GM18498 (cell line): ENCODE data around the gene IFNK.

Source experiments
- ATAC-seq: cut with Tn5 transposase; IDR thresholded peaks from one replicate; pipeline ENCODE4 v1.9.1; 2021; ENCODE audit warnings: mild to moderate bottlenecking, moderate library complexity; ENCODE audit not compliant: unreplicated experiment

Gene IFNK

DNA sequence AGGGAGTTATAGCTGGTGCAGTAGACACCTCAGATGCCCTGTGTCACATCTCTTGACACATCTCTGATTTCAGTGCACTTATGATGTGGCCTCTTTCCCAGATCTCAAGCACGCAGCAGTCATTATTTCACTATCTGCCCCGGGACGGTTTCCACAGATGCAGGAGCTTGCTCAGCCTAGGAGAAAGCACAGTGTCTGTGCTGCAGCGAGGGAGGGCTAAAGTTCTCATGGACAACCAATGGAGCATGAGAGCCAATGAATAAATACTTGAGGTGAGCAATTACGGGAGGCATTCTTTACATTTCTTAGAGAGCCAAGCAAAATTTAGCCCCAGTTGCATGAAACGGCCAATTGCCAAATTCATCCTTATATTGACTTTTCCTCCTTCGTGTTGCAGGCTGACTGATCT lies 12.9 kb downstream of the IFNK start:
- ATAC-seq: no peak

DNA sequence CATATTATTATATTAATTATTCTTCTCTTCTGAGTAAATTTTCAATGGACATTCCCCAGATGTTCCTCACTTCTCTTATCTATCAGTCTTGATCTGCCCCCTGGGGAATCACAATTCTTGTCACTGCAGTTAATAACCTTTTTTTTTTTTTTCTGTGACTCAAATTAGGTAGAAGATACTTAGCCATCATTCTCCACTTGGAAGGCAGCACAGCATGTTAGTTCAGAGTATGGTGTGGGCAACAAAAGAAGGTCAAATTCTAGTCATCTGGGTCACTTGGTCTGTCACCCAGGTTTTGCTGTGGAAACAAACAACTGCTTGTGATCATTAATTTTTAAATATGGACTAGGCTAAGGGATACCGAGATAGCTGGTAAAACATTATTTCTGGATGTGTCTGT lies 13.7 kb downstream of the IFNK start:
- ATAC-seq: no peak

GRCh38 chr9:27538647-27539046 lies 14.6 kb downstream of the IFNK start:
- ATAC-seq: peak; percentile 62

GRCh38 chr9:27539479-27540441 lies 15.7 kb downstream of the IFNK start:
- ATAC-seq: peak; percentile 53

DNA sequence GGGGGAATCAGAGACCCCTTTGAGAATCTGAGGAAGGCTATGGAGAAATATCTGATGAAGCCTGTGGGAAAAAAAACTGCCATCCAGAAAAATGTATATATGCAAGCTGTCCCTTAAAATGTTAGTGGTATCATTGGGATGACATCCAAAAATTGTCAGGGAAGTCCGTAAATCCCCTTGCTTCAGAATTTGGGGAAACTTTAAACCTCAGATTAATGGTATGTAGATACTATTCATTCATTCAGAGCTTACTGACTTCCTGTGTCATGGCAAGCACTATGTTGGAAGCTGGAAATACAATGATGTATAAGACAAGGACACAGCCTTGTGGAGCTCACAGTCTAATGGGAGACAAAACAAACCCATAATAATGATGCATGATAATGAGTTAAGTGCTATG lies 16.4 kb downstream of the IFNK start:
- ATAC-seq: no peak

GRCh38 chr9:27541740-27542139 lies 17.6 kb downstream of the IFNK start:
- no peak for ATAC-seq

GRCh38 chr9:27542508-27542907 lies 18.4 kb downstream of the IFNK start:
- no peak for ATAC-seq

DNA sequence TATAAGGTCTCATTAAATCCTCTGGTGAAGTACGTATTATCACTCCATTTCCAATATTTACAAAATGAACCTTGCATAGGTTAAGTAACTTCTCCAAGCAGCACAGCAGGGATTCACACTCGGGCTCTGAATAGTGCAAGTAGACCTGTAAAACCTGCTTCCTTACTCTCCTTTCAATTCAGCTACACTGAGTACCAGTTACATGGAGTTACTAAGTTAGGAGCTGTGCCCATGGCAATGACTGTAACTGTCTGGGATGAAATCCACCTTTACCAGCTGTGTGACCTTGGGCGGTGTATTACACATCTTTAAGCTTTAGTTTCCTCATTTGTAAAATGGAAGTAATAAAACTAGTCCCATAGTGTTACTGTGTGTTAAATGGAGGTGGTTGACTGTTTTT lies 21.4 kb downstream of the IFNK start:
- no peak for ATAC-seq

GRCh38 chr9:27548055-27548741 lies 24.1 kb downstream of the IFNK start:
- peak; percentile 66 for ATAC-seq

DNA sequence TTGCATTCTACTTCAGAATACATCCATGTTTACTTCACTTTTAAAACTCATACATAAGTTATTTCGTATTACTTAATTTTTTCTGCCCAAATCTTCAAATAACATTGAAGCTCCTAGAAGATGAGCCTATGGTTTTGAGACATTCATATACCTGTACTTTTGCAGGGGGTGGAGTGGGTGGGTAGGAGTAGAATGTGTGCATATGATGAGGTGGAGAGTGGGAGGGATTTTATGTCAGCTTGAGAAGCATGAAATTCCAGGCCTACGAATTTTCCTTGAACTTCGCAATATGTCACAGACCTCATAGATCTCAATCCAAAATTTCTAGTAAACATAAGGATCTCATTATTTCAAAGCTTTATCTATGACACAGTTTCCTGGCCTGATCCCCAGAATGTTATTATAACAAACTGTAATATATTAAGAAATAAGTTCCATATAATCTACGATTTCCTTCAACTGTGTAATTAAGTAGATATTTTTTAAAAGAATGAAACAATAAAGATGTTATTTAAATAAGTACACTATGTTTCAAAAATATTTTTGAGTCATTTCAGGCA lies 25.2 kb downstream of the IFNK start:
- no peak for ATAC-seq

GRCh38 chr9:27554712-27555111 lies 30.6 kb downstream of the IFNK start:
- no peak for ATAC-seq

DNA sequence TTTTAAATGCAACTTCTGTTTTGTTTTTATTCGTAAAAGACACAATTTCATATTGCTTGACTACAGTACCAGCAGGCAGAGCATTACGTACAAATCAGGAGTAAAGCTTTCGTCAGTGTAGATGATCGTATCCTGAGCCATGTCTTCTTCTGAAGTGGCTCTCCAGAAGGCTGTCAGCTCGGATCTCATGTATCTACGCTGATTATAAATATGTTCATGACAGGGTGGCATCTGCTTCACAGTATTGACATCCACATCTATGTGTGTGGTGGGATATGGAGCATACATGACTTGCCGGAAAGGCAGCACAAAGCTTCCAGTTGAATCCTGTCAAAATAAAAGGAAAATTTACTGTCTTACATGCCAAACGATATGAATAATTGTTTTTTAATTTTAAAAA lies 32.4 kb downstream of the IFNK start:
- no peak for ATAC-seq

GRCh38 chr9:27558307-27558706 lies 34.2 kb downstream of the IFNK start:
- no peak for ATAC-seq

- ATAC-seq: no peak
Measured at GRCh38 chr9:27560457-27560856, 36.4 kb downstream of the IFNK start.

GRCh38 chr9:27561685-27562084 lies 37.6 kb downstream of the IFNK start:
- ATAC-seq: no peak

- no peak for ATAC-seq
Measured at GRCh38 chr9:27563738-27564430, 39.8 kb downstream of the IFNK start.

GRCh38 chr9:27564670-27565069 lies 40.6 kb downstream of the IFNK start:
- no peak for ATAC-seq

GRCh38 chr9:27565696-27566095 lies 41.6 kb downstream of the IFNK start:
- ATAC-seq: no peak

- no peak for ATAC-seq
Measured at GRCh38 chr9:27566118-27566517, 42.0 kb downstream of the IFNK start.

- ATAC-seq: no peak
Measured at GRCh38 chr9:27569406-27569805, 45.3 kb downstream of the IFNK start.

- no peak for ATAC-seq
Measured at GRCh38 chr9:27571011-27571410, 46.9 kb downstream of the IFNK start.
